Transverse colon (tissue), 4 donors: Measurements from ENCODE around the gene RBP3.

Experiments used
- CTCF ChIP-seq, 5 experiments: fragments of 200-600 bp in 3 of 5; fragments of 450-650 bp in 2 of 5; sonication (generic) in 3 of 5; IDR thresholded peaks; 1 replicate in 2 of 5; 2 replicates in 3 of 5; pipeline ENCODE4 v1.5.1; 2016 to 2017; ENCODE audit warnings: antibody characterized with exemption in 5 of 5, inconsistent platforms in 3 of 5, mild to moderate bottlenecking in 2 of 5, moderate library complexity in 1 of 5
- EP300 ChIP-seq: sonication (generic); formaldehyde crosslinking; IDR thresholded peaks from one replicate; pipeline ENCODE4 v1.6.1; 2017; ENCODE audit warnings: antibody characterized with exemption, low read depth
- POLR2A ChIP-seq: fragments of 450-650 bp; IDR thresholded peaks from one replicate; pipeline ENCODE4 v1.6.1; 2016; ENCODE audit warnings: antibody characterized with exemption, mild to moderate bottlenecking, moderate library complexity
- POLR2AphosphoS5 ChIP-seq, 3 donors: sonication (generic); formaldehyde crosslinking; IDR thresholded peaks; one replicate each; pipeline ENCODE4 v1.6.1; 2016; ENCODE audit warnings: antibody characterized with exemption in 3 of 3

GRCh38 chr10:47310090-47310505 is 38.1 kb upstream of the RBP3 start:
- TF ChIP-seq CTCF (IDR thresholded peaks at IDR 0.05): no peak
- no peak for TF ChIP-seq POLR2A
- TF ChIP-seq POLR2AphosphoS5 (IDR thresholded peaks at IDR 0.05): no peak
- TF ChIP-seq EP300: no peak
